Left ventricle myocardium inferior (tissue), 1 donor: ENCODE results near the gene TNS3. TPM values are rescaled to one million over a fixed set of nuclear protein-coding genes. Genes with fewer than 3 reads are reported as not detected.
A peak's percentile ranks its signal among the peaks of the same experiment; 100 is the strongest.

ENCODE experiments used
- DNase-seq: peaks from one replicate; pipeline ENCODE4 v3.0.0-alpha.2; 2020
- H3K27ac ChIP-seq: fragments of 200-600 bp; replicated peaks from 2 replicates; pipeline ENCODE4 v1.8.0; 2021
- H3K27me3 ChIP-seq: fragments of 200-600 bp; 2 replicates; pipeline ENCODE4 v1.8.0; 2021; ENCODE audit warnings: low read depth
- H3K36me3 ChIP-seq: fragments of 200-600 bp; 2 replicates; pipeline ENCODE4 v1.8.0; 2021
- H3K4me1 ChIP-seq: fragments of 200-600 bp; 2 replicates; pipeline ENCODE4 v1.8.0; 2021
- H3K4me3 ChIP-seq: fragments of 200-600 bp; 2 replicates; pipeline ENCODE4 v1.8.0; 2021; ENCODE audit warnings: mild to moderate bottlenecking, moderate library complexity
- H3K9me3 ChIP-seq: fragments of 200-600 bp; replicated peaks from 2 replicates; pipeline ENCODE4 v1.8.0; 2021
- CTCF ChIP-seq: fragments of 200-600 bp; IDR thresholded peaks from 2 replicates; pipeline ENCODE4 v1.8.0; 2021; ENCODE audit warnings: antibody characterized with exemption, mild to moderate bottlenecking, borderline replicate concordance
- intact Hi-C: fragments of 100-400 bp; cut with micrococcal nuclease; formaldehyde crosslinking; loops from one replicate; pipeline ENCODE4 v1.11.0; 2022
- total RNA-seq: library from RNA; stranded (reverse); fragmentation: NEBNext Ultra II Directional; extraction: Animal tissue kit (Norgen Biotek cat#: 25700); gene quantifications from one replicate; pipeline ENCODE4 v1.2.1, GENCODE V29; 2021
- donor health status: DM: no; HTN: yes; CAD: no; lungs with severe emphysema.

Gene TNS3
- total RNA-seq, 1 donor from 2014 or later: 40.6 TPM

- DNase-seq: no peak
Observed at GRCh38 chr7:47465191-47465590, 116.7 kb downstream of the TNS3 start.

DNA sequence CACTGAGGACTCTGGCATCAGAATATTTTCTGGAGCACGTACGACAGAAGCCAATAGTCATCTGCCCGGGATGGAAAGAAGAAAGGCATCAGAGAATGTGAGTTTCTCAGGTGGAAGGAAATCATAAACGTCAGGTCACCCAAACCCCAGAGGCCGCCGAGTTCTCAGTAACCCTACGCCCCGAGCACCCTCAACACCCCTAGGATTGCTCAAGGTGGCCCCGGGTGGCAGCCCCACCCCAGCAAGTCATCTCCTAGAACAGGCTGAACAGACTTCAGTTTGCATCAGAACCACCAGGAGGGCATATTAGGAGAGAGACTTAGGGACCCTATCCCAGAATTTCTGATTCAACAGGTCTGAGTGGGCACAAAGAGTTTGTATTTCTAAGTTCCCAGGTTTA is 117.6 kb downstream of the TNS3 start:
- DNase-seq: no peak

More at GRCh38 chr7:47465191-47465590, 116.7 kb downstream of the TNS3 start:
- no peak for TF ChIP-seq CTCF
- Histone ChIP-seq H3K9me3 (no peaks in the 10 kb centered on the region), H3K4me3 (no peak overlapping the region), H3K27me3 (no peaks in the 10 kb centered on the region), H3K27ac (peak overlapping the region; percentile 79), H3K36me3 (no peaks in the 10 kb centered on the region), H3K4me1 (peaks cover 54% of the 10 kb centered on the region)
- intact Hi-C loops: no loop called here

GRCh38 chr7:47461746-47462145 is 120.2 kb downstream of the TNS3 start:
- Histone ChIP-seq H3K27me3 (no peaks in the 10 kb centered on the region), H3K9me3 (no peaks in the 10 kb centered on the region), H3K27ac (peak overlapping the region; percentile 79), H3K36me3 (no peaks in the 10 kb centered on the region), H3K4me3 (peak overlapping the region; percentile 17), H3K4me1 (peaks cover 72% of the 10 kb centered on the region)
- DNase-seq: no peak
- TF ChIP-seq CTCF: no peak
- intact Hi-C loops: no loop called here

More for the DNA sequence above, 117.6 kb downstream of the TNS3 start:
- peak overlapping the region; percentile 79 for H3K27ac ChIP-seq
- H3K4me3 ChIP-seq: no peak overlapping the region
- H3K36me3 ChIP-seq: no peaks in the 10 kb centered on the region
- no peaks in the 10 kb centered on the region for H3K27me3 ChIP-seq
- no peak for TF ChIP-seq CTCF
- H3K9me3 ChIP-seq: no peaks in the 10 kb centered on the region
- H3K4me1 ChIP-seq: peaks cover 55% of the 10 kb centered on the region
- intact Hi-C loops: no loop called here

GRCh38 chr7:47461161-47461560 is 120.8 kb downstream of the TNS3 start:
- H3K27me3 ChIP-seq: no peaks in the 10 kb centered on the region
- intact Hi-C loops: no loop called here
- H3K9me3 ChIP-seq: no peaks in the 10 kb centered on the region
- peaks cover 66% of the 10 kb centered on the region for H3K4me1 ChIP-seq
- TF ChIP-seq CTCF: no peak
- H3K4me3 ChIP-seq: peak overlapping the region; percentile 17
- no peaks in the 10 kb centered on the region for H3K36me3 ChIP-seq
- peak overlapping the region; percentile 79 for H3K27ac ChIP-seq
- DNase-seq: peak; percentile 83

- Histone ChIP-seq H3K27ac (peak overlapping the region; percentile 79), H3K36me3 (no peaks in the 10 kb centered on the region), H3K27me3 (no peaks in the 10 kb centered on the region), H3K4me1 (peaks cover 58% of the 10 kb centered on the region), H3K4me3 (no peak overlapping the region), H3K9me3 (no peaks in the 10 kb centered on the region)
- DNase-seq: no peak
- intact Hi-C loops: no loop called here
- no peak for TF ChIP-seq CTCF
Observed at GRCh38 chr7:47460251-47460989, 121.5 kb downstream of the TNS3 start.
